Measurements from ENCODE around the gene MRPL12. TPM values are rescaled to one million over a fixed set of nuclear protein-coding genes. Genes with fewer than 3 reads are reported as not detected.

Gene MRPL12
- total and polyA plus RNA-seq, 2 of the 8 experiments (the other 6 are each of a cell fraction or from before 2014, with no cell fraction given), result 120 to 141 TPM

GRCh38 chr17:81672504-81672903 lies 30.7 kb upstream of the MRPL12 start (continued):
- TF ChIP-seq CHD7 (IDR thresholded peaks at IDR 0.05; ENCODE audit: insufficient replicate concordance, low read length), result no peak
- TF ChIP-seq MAFK (IDR thresholded peaks at IDR 0.05; ENCODE audit: low read depth, low read length), result no peak
- TF ChIP-seq JUN (IDR thresholded peaks at IDR 0.05; ENCODE audit: low read depth, low read length), result no peak
- no peak for TF ChIP-seq ZNF274 (IDR thresholded peaks at IDR 0.05; ENCODE audit: borderline replicate concordance, extremely low read depth, low read length)
- no peak for TF ChIP-seq SUZ12 (IDR thresholded peaks at IDR 0.05; ENCODE audit: low read length)
